K562 (cell line): ENCODE data around the gene ARMC2. TPM values are rescaled to one million over a fixed set of nuclear protein-coding genes. Genes with fewer than 3 reads are reported as not detected.

Experiments used
- ATAC-seq: fragments of 200-7000 bp; cut with Tn5 transposase; 3 replicates; pipeline ENCODE4 v1.9.1; 2020; ENCODE audit warnings: moderate library complexity
- BruUV-seq: library from RNA; stranded (reverse); fragments of 400-500 nt; replicated peaks from 2 replicates; lab custom pipeline; 2021; lab: Mats Ljungman, UMichigan
- CTCF ChIA-PET: fragments of 300-600 bp; formaldehyde crosslinking; extraction: SDS; loops from one replicate; lab custom pipeline; 2021; ENCODE audit warnings: low intra/inter-chr PET ratio; lab: Yijun Ruan, JAX
- POLR2A ChIA-PET: fragments of 300-600, 350-650 bp; sonication (Branson Sonifier 250); formaldehyde crosslinking; extraction: SDS; loops from one replicate; lab custom pipeline; 2021; ENCODE audit warnings: antibody characterized with exemption, inconsistent platforms; lab: Yijun Ruan, JAX
- DNase-seq, 4 experiments: peaks; one replicate each; pipeline versions ENCODE4 v3.0.0 to v3.0.0-alpha.2; 2011 to 2018; ENCODE audit warnings: low spot score in 3 of 4, mixed read lengths in 3 of 4; ENCODE audit errors: extremely low read depth in 1 of 4
- FAIRE-seq: peaks from 2 replicates; lab custom pipeline; 2011; peaks lifted over from hg19 to GRCh38; lab: Jason Lieb, UNC
- H2AFZ ChIP-seq: 2 replicates; pipeline ENCODE4 v1.6.0; 2011; ENCODE audit warnings: low read depth, low read length, control low read depth, inconsistent platforms
- H3K27ac ChIP-seq: fragments of 200-600 bp; 3 replicates; pipeline ENCODE4 v1.8.0; 2011; ENCODE audit warnings: low read depth, mild to moderate bottlenecking, control low read depth, inconsistent platforms, low read length, moderate library complexity, mixed read lengths; ENCODE audit errors: extremely low read depth
- H3K27me3 ChIP-seq, 2 experiments: fragments of 300-600 bp in 1 of 2; 2 replicates in 1 of 2; 3 replicates in 1 of 2; pipeline versions ENCODE4 v1.6.0 to v1.8.0; 2011; ENCODE audit warnings: inconsistent platforms in 2 of 2, low read length in 2 of 2, mild to moderate bottlenecking in 1 of 2, mixed read lengths in 1 of 2, moderate library complexity in 1 of 2; ENCODE audit not compliant: control insufficient read depth in 2 of 2, insufficient read depth in 2 of 2
- H3K36me3 ChIP-seq: fragments of 300-600 bp; 3 replicates; pipeline ENCODE4 v1.8.0; 2011; ENCODE audit warnings: mild to moderate bottlenecking, low read length, inconsistent platforms; ENCODE audit not compliant: control insufficient read depth, insufficient read depth
- H3K4me1 ChIP-seq, 2 experiments: fragments of 200-600 bp in 1 of 2; replicated peaks in 1 of 2; 2 replicates in 1 of 2; 3 replicates in 1 of 2; pipeline versions ENCODE4 v1.5.1 to v1.8.0; 2011; ENCODE audit warnings: inconsistent platforms in 2 of 2, low read length in 2 of 2, mild to moderate bottlenecking in 1 of 2, mixed read lengths in 1 of 2, moderate library complexity in 1 of 2; ENCODE audit not compliant: control insufficient read depth in 2 of 2, insufficient read depth in 2 of 2
- H3K4me2 ChIP-seq: 2 replicates; pipeline ENCODE4 v1.6.1; 2011; ENCODE audit warnings: low read length, control low read depth, inconsistent platforms, mixed read lengths; ENCODE audit not compliant: insufficient read depth
- H3K4me3 ChIP-seq: fragments of 200-600 bp; sonication (generic), shearing (Covaris generic); 2 replicates; pipeline ENCODE4 v1.5.1; 2016; ENCODE audit warnings: control low read depth, inconsistent platforms
- H3K79me2 ChIP-seq: fragments of 200-600 bp; 3 replicates; pipeline ENCODE4 v1.8.0; 2011; ENCODE audit warnings: low read length, inconsistent platforms; ENCODE audit not compliant: control insufficient read depth, insufficient read depth
- H3K9ac ChIP-seq, 2 experiments: 2 replicates each; pipeline versions ENCODE4 v1.6.0 to v1.6.1; 2011; ENCODE audit warnings: low read depth in 2 of 2, low read length in 2 of 2, control low read depth in 1 of 2, inconsistent platforms in 1 of 2, mild to moderate bottlenecking in 1 of 2, mixed read lengths in 1 of 2; ENCODE audit not compliant: insufficient read depth in 1 of 2
- H3K9me1 ChIP-seq: one replicate; pipeline ENCODE4 v1.6.0; 2011; ENCODE audit warnings: inconsistent platforms, mild to moderate bottlenecking, low read length, moderate library complexity; ENCODE audit not compliant: control insufficient read depth, insufficient read depth
- H3K9me3 ChIP-seq: replicated peaks from 2 replicates; pipeline ENCODE4 v1.5.1; 2011; ENCODE audit warnings: low read depth, low read length, inconsistent platforms; ENCODE audit not compliant: control insufficient read depth, insufficient read depth
- H4K20me1 ChIP-seq: replicated peaks from 2 replicates; pipeline ENCODE4 v1.6.1; 2011; ENCODE audit warnings: low read length, inconsistent platforms, mixed read lengths; ENCODE audit not compliant: control insufficient read depth, insufficient read depth
- HNRNPH1 ChIP-seq: fragments of 200-400 bp; formaldehyde crosslinking; optimal IDR thresholded peaks from 2 replicates; pipeline ENCODE3; 2017; ENCODE audit warnings: low read depth, mild to moderate bottlenecking, low read length, moderate library complexity
- ILF3 ChIP-seq: fragments of 450-650 bp; IDR thresholded peaks from 2 replicates; pipeline ENCODE4 v1.6.1; 2018; ENCODE audit warnings: antibody characterized with exemption, mild to moderate bottlenecking, moderate library complexity, borderline replicate concordance
- NKRF ChIP-seq: fragments of 450-650 bp; IDR thresholded peaks from 2 replicates; pipeline ENCODE4 v1.6.1; 2016; ENCODE audit warnings: borderline replicate concordance
- UBTF ChIP-seq, 2 experiments: IDR thresholded peaks; 2 replicates each; pipeline ENCODE4 v1.6.1; 2012; ENCODE audit warnings: improper control_type of control experiment in 2 of 2, low read depth in 2 of 2, low read length in 2 of 2, borderline replicate concordance in 1 of 2
- ZBTB12 ChIP-seq: fragments of 250-450 bp; sonication (Bioruptor Pico); IDR thresholded peaks from 2 replicates; pipeline ENCODE4 v1.4.0; 2020
- ZNF384 ChIP-seq: IDR thresholded peaks from 2 replicates; pipeline ENCODE4 v1.6.1; 2012; ENCODE audit warnings: low read depth, low read length, improper control_type of control experiment
- ZNF507 ChIP-seq: conservative IDR thresholded peaks from 2 replicates; pipeline ENCODE4 v1.6.1; 2017; ENCODE audit warnings: missing genetic modification characterization, missing compliant biosample characterization
- ZNF511 ChIP-seq: sonication (generic); formaldehyde crosslinking; IDR thresholded peaks from 2 replicates; pipeline ENCODE4 v1.8.0; 2022; ENCODE audit warnings: mild to moderate bottlenecking, missing genetic modification reagents
- in situ Hi-C: fragments of 300-500 bp; cut with MboI; formaldehyde crosslinking; loops from 4 replicates; pipeline ENCODE4 v1.15.0; 2018; ENCODE audit warnings: inconsistent platforms, mixed read lengths
- intact Hi-C: fragments of 100-400 bp; cut with micrococcal nuclease; formaldehyde crosslinking; loops from 2 replicates; pipeline ENCODE4 v1.14.2; 2022
- polyA plus RNA-seq, 8 experiments: library from polyadenylated mRNA; depleted of rRNA in 4 of 8; stranded (reverse) in 5 of 8; unstranded in 3 of 8; fragments of >200 nt; fragmentation: Nextera tagmentation in 2 of 8; fragmentation: Illumina TruSeq in 1 of 8; extraction: Ambion mirVana in 2 of 8; extraction: Trizol in 1 of 8; gene quantifications; 2 replicates each; pipeline versions ENCODE4 v1.2.1 to v1.2.3, GENCODE V29; 2011 to 2014; ENCODE audit warnings: inconsistent platforms in 1 of 8, missing spikeins in 1 of 8
- total RNA-seq, 7 experiments: library from RNA; depleted of rRNA in 6 of 7; stranded (reverse); fragments of >200 nt in 6 of 7; fragmentation: Illumina TruSeq in 2 of 7; extraction: Trizol in 2 of 7; gene quantifications; 2 replicates each; pipeline versions ENCODE4 v1.2.1 to v1.2.3, GENCODE V29; 2011 to 2021; ENCODE audit warnings: low replicate concordance in 1 of 7
- TF ChIP-seq, protein P1 (sequence below): fragments of 200-800 bp; sonication (Bioruptor generic); IDR thresholded peaks from 2 replicates; pipeline ENCODE4 v1.6.1; 2016; ENCODE audit warnings: missing genetic modification characterization, missing compliant biosample characterization

Gene ARMC2
- total and polyA plus RNA-seq, 9 of the 15 experiments (the other 6 are each of a cell fraction or from before 2014, with no cell fraction given): 0.14 to 3.0 (median 0.82) TPM

GRCh38 chr6:109014606-109015005 is 166.4 kb downstream of the ARMC2 start (continued):
- TF ChIP-seq, protein P1, sequence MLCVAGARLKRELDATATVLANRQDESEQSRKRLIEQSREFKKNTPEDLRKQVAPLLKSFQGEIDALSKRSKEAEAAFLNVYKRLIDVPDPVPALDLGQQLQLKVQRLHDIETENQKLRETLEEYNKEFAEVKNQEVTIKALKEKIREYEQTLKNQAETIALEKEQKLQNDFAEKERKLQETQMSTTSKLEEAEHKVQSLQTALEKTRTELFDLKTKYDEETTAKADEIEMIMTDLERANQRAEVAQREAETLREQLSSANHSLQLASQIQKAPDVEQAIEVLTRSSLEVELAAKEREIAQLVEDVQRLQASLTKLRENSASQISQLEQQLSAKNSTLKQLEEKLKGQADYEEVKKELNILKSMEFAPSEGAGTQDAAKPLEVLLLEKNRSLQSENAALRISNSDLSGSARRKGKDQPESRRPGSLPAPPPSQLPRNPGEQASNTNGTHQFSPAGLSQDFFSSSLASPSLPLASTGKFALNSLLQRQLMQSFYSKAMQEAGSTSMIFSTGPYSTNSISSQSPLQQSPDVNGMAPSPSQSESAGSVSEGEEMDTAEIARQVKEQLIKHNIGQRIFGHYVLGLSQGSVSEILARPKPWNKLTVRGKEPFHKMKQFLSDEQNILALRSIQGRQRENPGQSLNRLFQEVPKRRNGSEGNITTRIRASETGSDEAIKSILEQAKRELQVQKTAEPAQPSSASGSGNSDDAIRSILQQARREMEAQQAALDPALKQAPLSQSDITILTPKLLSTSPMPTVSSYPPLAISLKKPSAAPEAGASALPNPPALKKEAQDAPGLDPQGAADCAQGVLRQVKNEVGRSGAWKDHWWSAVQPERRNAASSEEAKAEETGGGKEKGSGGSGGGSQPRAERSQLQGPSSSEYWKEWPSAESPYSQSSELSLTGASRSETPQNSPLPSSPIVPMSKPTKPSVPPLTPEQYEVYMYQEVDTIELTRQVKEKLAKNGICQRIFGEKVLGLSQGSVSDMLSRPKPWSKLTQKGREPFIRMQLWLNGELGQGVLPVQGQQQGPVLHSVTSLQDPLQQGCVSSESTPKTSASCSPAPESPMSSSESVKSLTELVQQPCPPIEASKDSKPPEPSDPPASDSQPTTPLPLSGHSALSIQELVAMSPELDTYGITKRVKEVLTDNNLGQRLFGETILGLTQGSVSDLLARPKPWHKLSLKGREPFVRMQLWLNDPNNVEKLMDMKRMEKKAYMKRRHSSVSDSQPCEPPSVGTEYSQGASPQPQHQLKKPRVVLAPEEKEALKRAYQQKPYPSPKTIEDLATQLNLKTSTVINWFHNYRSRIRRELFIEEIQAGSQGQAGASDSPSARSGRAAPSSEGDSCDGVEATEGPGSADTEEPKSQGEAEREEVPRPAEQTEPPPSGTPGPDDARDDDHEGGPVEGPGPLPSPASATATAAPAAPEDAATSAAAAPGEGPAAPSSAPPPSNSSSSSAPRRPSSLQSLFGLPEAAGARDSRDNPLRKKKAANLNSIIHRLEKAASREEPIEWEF: no peak
- no peak for TF ChIP-seq ZNF507 (tag)

GRCh38 chr6:109015176-109015575 is 167.0 kb downstream of the ARMC2 start:
- Histone ChIP-seq H3K4me2 (no peak overlapping the region), H3K9me3 (no peaks in the 10 kb centered on the region), H3K79me2 (0 out of 3 replicates have a peak, but pooled peaks cover under 1% of the 10 kb centered on the region), H3K9me1 (no peaks in the 10 kb centered on the region), H4K20me1 (no peaks in the 10 kb centered on the region), H3K36me3 (no peaks in the 10 kb centered on the region), H3K9ac (no peak overlapping the region), H3K27me3 (no peaks in the 10 kb centered on the region), H2AFZ (no peak overlapping the region), H3K4me1 (peaks cover 0 to 11% of the 10 kb centered on the region in 2 experiments; a peak in 3 of 5 replicates), H3K27ac (no peak overlapping the region), H3K4me3 (no peak overlapping the region)
- ATAC-seq (peak; percentile 33; the same call in 2 of the 3 replicates), DNase-seq (no peak), FAIRE-seq (no peak)
- BruUV-seq: no TSS peak
- ChIA-PET POLR2A (interaction anchor here (2.1 kb wide), 1 partner anchor 19 kb away, joined by 4 read pairs; no protein-coding TSS in a partner anchor), CTCF (no interaction called here)
- in situ Hi-C loops: no loop called here
- intact Hi-C loops: no loop called here
- TF ChIP-seq ILF3 (no peak), HNRNPH1 (no peak), ZBTB12 (CRISPR knock-in tag) (no peak), NKRF (no peak), ZNF511 (CRISPR knock-in tag) (no peak), ZNF384 (no peak), UBTF (IDR thresholded peaks at IDR 0.05; ENCODE audit: borderline replicate concordance in 1 of 2, low read depth in 2 of 2, low read length in 2 of 2) (no peak)
